ENCODE results near the gene OTUD5. TPM values are rescaled to one million over a fixed set of nuclear protein-coding genes. Genes with fewer than 3 reads are reported as not detected.

OTUD5 gene
- total and polyA plus RNA-seq, 12 donors = 39.4 to 79.5 (median 53.8) TPM

DNA sequence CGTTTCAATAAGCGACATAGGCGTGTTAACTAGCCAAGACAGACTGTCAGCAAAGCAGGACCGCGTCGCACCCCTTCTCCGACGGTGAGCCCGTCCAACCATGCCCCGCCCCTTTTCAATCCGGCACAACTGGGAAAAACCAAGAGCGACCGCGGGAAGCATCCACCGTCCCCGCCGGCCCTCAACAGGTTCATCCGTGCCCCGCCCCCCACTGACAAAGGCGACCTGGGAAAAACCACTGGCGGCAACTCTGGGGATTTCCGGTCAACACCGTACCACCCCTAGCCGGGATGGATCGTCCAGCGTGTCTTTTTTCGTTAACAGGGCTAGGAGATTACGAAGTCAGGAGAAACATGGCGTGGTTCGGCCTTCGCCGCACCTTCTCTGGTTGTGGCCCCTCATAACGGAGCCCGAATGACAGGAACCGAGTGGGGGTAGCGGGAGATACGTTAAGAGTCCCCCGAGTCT is 60.2 kb downstream of the OTUD5 start:
- Histone ChIP-seq H3K36me3 (replicated peaks in 1 of 2) (peaks cover 0 to 20% of the 10 kb centered on the region in 2 donors), H3K4me3 (peak overlapping the region in 3 of 4 donors; percentile 42 to 72 (median 50)), H3K27me3 (no peaks in the 10 kb centered on the region), H3K4me1 (replicated peaks in 1 of 2) (peaks cover 7 to 14% of the 10 kb centered on the region in 2 donors), H3K9me3 (replicated peaks in 1 of 3) (no peaks in the 10 kb centered on the region), H3K27ac (peak overlapping the region; percentile 81 to 100 (median 97))
- DNase-seq = peak; percentile 83 to 95 (median 91)
- TF ChIP-seq POLR2A (IDR thresholded peaks at IDR 0.05) (no peak), CTCF (IDR thresholded peaks at IDR 0.05) (peak in 1 of 6 experiments; percentile 17)
- 0 to 49% (median 19%) methylated on average over 3 to 38 of the region's 38 CpGs for WGBS, 4 donors
- intact Hi-C loops (cut with DNase I) = no loop called here

DNA sequence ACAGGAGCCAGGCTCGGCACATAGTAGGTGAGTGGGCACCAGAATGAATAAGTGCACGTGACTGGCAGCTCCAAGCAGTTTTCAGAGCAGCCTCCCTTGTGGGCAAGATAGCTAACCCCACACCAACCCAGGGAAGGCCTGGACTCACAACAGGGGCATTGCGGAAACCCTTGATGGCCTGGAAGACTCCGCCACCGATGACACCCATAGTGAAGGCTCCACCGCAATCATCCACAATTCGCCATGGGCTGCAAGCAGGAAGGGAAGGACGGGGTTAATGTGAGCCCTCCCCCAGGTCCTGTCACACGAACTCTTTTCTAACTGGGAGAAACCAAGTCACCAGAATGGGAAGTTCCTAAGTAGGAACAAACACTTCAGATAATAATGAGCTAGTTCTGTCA is 60.8 kb downstream of the OTUD5 start:
- WGBS, 4 donors = 0 to 58% (median 40%) methylated on average over 4 to 9 of the region's 9 CpGs
- H3K27me3 ChIP-seq = no peaks in the 10 kb centered on the region
- peaks cover 0 to 14% of the 10 kb centered on the region in 2 donors for H3K36me3 ChIP-seq (replicated peaks in 1 of 2)
- H3K4me1 ChIP-seq (replicated peaks in 1 of 2) = peaks cover 7 to 14% of the 10 kb centered on the region in 2 donors
- no peak for TF ChIP-seq CTCF (IDR thresholded peaks at IDR 0.05)
- no peak for TF ChIP-seq POLR2A (IDR thresholded peaks at IDR 0.05)
- no peaks in the 10 kb centered on the region for H3K9me3 ChIP-seq (replicated peaks in 1 of 3)
- H3K4me3 ChIP-seq = peak overlapping the region in 2 of 4 donors; percentile 7 to 72
- peak in 2 of 7 donors; percentile 18 to 54 for DNase-seq
- intact Hi-C loops (cut with DNase I) = no loop called here
- H3K27ac ChIP-seq = peak overlapping the region; percentile 81 to 100 (median 97)

DNA sequence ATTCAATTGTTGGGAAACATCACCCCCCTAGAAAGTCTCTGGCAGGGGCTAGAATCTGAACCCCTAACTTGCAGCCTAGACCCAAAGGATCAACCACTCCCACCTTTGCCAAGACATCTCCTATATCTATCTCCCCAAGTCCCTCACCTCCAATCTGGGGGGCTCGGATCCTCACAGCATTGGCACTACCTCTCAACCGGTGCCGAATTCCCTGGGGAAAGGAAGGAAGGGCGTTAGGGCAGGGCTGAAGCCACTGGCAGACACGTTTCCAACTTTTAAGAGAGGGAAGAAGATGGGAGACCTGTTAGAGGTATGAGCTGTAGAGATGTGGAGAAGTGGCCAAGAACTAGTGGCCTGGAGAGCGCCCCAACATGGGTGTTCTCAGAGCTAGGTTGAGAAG is 62.5 kb downstream of the OTUD5 start:
- intact Hi-C loops (cut with DNase I) = no loop called here
- no peak overlapping the region for H3K27ac ChIP-seq
- DNase-seq = peak in 1 of 7 donors; percentile 17
- peaks cover 0 to 6% of the 10 kb centered on the region in 2 donors for H3K36me3 ChIP-seq (replicated peaks in 1 of 2)
- no peak overlapping the region for H3K4me3 ChIP-seq
- no peak for TF ChIP-seq POLR2A (IDR thresholded peaks at IDR 0.05)
- no peak for TF ChIP-seq CTCF (IDR thresholded peaks at IDR 0.05)
- H3K4me1 ChIP-seq (replicated peaks in 1 of 2) = peaks cover 7 to 14% of the 10 kb centered on the region in 2 donors
- no peaks in the 10 kb centered on the region for H3K9me3 ChIP-seq (replicated peaks in 1 of 3)
- WGBS, 4 donors = 74 to 84% (median 79%) methylated on average over 6 of the region's 6 CpGs; no CpG with 5 or more reads in 1 of the 4 donors
- H3K27me3 ChIP-seq = no peaks in the 10 kb centered on the region

DNA sequence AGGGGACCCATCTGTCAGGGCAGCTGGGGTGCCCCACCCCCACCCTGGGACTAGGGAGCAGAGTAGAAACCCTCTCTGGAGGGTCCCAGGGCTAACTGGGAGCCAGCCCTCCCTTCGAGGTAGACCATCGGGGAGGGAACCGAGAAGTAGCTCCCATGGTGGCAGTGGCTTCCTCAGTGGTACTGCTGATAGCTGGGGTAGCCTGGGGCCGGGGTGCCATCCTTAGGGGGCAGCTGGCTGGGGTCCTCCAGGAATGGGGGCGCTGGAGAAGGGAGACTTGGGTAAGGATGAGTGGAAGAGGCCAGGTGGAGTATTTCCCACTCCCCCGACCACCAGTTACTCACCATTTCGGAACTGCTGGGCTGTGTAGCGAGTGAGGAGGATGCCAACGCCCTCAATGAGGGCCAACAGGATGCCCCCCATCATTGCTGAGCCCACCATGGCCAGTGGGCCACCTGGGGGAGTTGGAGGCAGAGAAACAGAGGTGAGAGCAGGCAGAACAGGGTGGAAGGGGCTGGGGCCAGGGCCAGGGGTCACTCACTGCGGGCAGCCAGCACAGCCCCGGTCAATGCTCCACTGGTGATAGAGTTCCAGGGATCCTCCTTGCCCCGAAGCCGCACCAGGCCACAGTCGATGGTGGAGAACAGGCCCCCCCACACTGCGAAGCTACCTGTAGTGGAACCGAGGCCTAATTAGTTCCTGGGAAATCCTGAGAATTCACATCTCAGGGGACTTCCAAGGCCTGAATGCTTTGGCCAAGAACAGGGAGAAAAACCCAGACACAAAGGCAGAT is 63.7 kb downstream of the OTUD5 start:
- WGBS, 4 donors = 76 to 90% (median 82%) methylated on average over 4 to 16 of the region's 16 CpGs
- no peak for TF ChIP-seq CTCF (IDR thresholded peaks at IDR 0.05)
- TF ChIP-seq POLR2A (IDR thresholded peaks at IDR 0.05) = no peak
- no peak overlapping the region for H3K4me3 ChIP-seq
- H3K27me3 ChIP-seq = no peaks in the 10 kb centered on the region
- intact Hi-C loops (cut with DNase I) = no loop called here
- DNase-seq = peak in 1 of 7 donors; percentile 34
- peaks cover 7 to 9% of the 10 kb centered on the region in 2 donors for H3K4me1 ChIP-seq (replicated peaks in 1 of 2)
- peaks cover 0 to 6% of the 10 kb centered on the region in 2 donors for H3K36me3 ChIP-seq (replicated peaks in 1 of 2)
- H3K9me3 ChIP-seq (replicated peaks in 1 of 3) = no peaks in the 10 kb centered on the region
- no peak overlapping the region for H3K27ac ChIP-seq

All from adrenal gland (tissue), 12 donors.